ENCODE data around the gene INS. TPM values are rescaled to one million over a fixed set of nuclear protein-coding genes. Genes with fewer than 3 reads are reported as not detected.

Gene INS
- total RNA-seq, 1 experiment from 2014 or later = not detected

DNA sequence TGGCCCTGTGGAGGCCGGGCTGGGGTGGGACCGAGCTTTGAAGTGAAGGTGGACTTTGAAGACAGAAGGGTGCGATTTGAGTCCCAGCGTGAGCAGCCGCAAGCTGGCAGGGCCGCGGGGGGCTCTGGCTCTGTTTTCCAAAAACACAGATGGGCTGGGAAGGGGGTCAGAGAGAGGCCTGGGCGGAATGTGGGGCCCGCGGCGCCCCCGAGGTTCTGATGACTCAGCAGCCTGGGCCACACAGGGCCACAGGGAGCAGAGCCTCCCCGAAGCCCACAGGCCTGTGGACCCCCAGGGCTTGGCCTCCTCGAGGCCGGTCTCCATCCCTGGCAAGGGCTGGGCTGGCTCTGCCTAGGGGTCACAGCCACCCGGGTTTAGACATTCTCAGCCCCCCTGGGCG lies 6.1 kb downstream of the INS start:
- DNase-seq (ENCODE audit: low read depth) = no peak
- in situ Hi-C loops (cut with HindIII; ENCODE audit: low pct_unique_long_range_greater_than_20kb, low sequenced_read_pairs) = no loop called here

DNA sequence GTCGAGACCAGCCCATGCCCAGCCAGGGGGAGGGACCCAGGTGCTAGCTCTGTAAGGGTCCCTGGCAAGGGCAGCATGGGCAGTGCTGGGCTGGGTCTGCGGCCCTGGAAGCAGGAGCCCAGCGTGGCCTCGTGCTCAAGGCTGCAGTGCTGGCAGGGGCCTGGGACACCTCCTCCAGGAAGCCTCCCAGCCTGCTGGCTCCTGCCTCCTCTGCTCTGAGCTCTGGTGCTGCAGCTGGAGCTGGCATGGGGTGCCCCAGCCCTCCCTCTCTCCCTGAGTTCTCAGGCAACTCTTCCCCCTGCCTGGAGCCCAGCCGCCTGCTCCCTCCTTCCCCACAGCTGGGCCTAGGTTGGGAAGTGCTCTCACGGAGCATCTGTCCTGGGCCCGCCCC lies 6.8 kb downstream of the INS start:
- no peak for DNase-seq (ENCODE audit: low read depth)

DNA sequence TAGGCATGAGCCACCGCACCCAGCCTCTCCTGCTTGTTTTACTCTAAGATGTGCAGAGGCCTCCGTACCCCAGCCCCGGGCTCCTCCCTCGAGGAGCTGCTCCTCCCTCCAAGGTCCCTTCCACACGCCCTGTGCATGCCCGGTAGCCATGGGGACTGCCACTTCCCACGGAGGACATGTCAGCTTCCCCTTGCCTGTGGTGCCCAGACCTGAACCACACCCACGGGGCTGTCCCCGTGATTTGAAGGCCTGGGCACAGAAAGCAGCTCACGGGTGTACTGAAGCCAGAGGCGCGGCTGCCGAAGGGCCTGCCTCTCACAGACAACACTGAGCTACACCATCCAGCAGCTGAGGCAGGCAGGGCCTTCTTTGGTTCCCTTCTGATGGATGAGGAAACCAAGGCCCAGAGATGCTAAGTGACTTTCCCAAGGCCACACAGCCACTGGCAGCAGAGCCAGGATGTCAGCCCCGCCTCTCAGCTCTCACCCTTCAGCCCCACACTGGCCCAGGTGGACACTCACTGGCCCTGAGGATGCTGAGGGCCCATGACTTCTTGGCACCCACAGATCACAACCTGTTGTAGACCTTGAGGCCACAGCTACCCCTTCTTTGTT lies 7.3 kb downstream of the INS start:
- in situ Hi-C loops (cut with HindIII; ENCODE audit: low pct_unique_long_range_greater_than_20kb, low sequenced_read_pairs) = no loop called here
- DNase-seq (ENCODE audit: low read depth) = no peak

More for the DNA sequence above, 6.8 kb downstream of the INS start:
- in situ Hi-C loops (cut with HindIII; ENCODE audit: low pct_unique_long_range_greater_than_20kb, low sequenced_read_pairs) = no loop called here

DNA sequence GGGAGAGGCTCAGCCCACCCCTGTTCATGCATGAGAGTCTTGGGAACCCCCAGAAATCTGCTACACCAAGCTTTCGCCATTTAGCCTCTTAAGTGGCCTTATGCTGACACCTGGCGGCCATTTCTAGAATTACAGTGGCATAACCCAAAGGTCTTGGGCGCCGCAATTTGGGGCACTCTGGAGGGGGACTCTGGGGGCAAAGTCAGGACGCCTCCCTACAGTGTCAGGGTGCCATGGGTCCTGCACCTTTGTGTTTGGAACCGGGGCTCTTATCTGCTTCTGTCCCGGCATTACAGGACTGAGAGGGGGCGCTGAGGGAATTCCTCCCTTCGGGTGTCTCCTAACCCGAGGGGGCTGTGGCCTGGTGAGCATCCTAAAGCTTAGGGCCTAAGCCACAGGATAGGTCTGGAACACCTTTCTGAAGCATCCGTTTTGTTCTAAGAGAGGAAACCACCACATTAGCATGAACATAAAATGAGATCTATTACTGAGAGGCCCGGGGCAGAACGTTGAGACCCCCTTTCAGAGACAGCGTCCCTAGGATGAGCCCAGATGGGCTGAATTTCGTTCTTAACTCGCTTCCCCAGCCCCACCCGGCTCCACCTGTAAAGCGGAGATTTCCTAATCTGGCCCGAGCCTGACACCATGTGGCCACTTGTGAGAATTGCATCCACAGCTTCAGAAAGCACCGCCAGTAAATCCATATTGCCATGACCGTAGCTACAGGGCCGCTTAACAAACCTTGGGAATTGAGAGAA lies 9.3 kb downstream of the INS start:
- in situ Hi-C loops (cut with HindIII; ENCODE audit: low pct_unique_long_range_greater_than_20kb, low sequenced_read_pairs) = no loop called here
- peak; percentile 61 for DNase-seq (ENCODE audit: low read depth)

DNA sequence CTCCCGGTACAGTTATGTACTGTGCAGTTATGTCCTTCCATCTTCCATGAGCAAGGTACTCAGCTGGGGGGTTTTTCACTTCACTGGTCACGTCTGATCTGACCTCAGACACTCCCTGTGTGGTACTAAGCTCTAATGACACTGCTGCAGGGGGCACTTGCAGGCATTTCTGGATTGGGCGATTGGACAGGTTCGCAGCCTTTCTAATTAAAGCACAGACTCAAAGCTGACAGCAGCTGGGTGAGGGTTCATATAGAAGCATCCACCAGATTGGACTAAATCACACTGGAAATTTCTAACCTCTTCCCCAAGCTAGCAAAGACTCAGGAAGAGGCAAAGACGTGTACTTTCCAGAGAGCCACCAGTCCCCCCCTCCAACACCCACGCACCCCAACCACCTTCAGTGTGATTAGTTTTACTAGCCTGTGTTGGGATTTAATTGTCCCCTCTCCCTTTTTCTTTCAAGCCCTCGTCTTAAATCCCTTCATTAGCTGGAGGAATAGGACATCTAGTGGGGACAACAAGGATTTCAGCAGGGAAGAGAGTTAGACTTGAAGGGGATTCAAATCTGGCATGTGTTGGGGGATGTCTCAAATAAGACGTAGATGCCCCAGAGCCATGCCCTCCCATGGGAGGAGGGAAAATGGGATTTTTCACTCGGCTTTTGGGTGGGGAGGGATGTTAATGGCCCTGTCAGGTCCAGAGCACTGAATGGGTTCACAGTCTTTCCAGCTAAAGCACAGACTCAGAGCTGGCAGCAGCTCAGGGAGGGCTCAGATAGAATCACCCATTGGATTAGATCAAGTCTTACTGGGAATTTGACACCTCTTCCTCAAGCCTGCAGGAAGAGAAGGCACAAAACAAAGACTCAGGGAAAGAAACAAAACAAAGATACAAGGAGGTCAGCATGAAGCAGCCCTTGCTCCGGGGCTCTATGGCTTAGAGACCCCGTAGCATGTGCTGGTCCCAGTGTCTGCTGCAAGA lies 10.9 kb downstream of the INS start:
- DNase-seq (ENCODE audit: low read depth) = peak; percentile 47
- in situ Hi-C loops (cut with HindIII; ENCODE audit: low pct_unique_long_range_greater_than_20kb, low sequenced_read_pairs) = no loop called here

DNA sequence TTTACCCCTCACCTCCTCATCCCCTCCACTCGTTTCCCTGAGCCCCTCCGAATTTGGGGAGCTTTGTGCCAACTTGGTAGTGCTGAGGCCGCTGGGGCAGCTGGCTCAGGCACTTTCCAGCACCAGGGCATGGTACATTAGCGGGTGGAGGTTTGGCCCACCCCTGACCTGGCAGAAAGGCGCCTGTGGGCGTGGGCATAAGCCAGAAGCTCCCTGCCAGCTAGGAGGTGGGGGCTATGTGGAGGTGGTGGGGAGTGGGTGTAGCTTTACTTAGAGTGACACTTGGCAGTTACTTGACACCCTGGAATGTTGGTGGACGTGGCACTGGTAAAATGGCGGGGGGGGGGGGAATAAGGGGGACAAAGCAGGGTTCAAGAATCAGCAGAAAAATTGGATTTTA lies 11.5 kb downstream of the INS start:
- in situ Hi-C loops (cut with HindIII; ENCODE audit: low pct_unique_long_range_greater_than_20kb, low sequenced_read_pairs) = no loop called here
- no peak for DNase-seq (ENCODE audit: low read depth)

DNA sequence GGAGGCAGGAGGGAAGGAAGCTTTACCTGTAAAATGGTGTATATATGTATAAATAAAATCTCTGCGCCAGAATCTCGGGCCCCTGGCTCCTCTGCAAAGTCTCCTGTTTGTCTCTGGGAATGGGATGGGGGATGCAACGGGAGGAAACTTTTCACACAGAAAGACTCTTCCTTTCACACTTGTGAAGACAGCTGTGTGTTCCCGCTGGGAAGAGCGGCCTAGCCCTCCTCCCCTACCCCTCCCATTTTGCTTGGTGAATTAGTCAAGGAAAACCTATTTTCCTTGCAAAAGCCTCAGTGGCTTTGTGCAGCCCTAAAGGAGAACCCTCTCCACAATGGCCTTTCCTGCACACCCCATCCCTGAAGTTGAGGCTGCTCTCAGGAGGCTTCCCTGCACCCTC lies 12.4 kb downstream of the INS start:
- no peak for DNase-seq (ENCODE audit: low read depth)
- in situ Hi-C loops (cut with HindIII; ENCODE audit: low pct_unique_long_range_greater_than_20kb, low sequenced_read_pairs) = no loop called here

DNA sequence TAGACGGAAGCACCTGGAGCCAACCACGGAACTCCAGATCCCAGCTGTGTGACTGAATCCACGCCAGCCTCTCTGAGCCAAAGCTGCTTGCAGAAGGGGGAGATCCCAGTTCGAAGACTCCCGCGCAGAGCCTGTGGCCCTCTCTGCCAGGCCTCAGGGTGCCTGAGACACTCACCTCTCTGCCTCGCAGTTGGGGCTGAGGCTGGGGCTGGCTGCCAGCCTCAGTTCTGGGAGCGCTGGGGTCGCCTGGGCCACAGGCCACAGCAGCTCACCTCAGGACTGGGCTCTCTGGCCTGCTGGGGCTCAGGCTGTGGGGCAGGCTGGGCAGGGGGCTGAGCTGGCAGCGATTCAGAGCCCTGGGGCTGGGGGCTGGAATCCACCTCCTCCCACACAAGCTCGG lies 13.6 kb downstream of the INS start:
- in situ Hi-C loops (cut with HindIII; ENCODE audit: low pct_unique_long_range_greater_than_20kb, low sequenced_read_pairs) = no loop called here
- DNase-seq (ENCODE audit: low read depth) = no peak

DNA sequence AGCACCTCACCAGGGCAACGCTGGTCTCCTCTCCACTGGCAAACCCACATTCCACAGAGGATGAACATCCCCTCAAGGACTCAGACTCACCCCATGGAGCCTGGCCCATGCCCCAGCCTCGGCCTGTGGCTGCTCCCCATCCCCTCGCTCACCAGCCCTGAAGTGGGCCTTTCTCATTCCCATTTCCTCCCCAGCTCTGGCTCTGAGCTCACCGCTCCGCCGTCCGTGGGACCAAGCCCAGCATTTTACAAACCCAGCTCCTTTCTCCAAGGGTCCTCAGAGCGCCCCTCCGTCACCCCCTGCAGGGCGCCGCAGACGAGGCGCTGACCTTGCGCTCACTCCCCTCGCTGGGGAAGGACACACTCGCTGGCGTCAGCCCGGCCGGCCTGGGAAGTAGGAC lies 15.0 kb downstream of the INS start:
- no peak for DNase-seq (ENCODE audit: low read depth)
- in situ Hi-C loops (cut with HindIII; ENCODE audit: low pct_unique_long_range_greater_than_20kb, low sequenced_read_pairs) = no loop called here

DNA sequence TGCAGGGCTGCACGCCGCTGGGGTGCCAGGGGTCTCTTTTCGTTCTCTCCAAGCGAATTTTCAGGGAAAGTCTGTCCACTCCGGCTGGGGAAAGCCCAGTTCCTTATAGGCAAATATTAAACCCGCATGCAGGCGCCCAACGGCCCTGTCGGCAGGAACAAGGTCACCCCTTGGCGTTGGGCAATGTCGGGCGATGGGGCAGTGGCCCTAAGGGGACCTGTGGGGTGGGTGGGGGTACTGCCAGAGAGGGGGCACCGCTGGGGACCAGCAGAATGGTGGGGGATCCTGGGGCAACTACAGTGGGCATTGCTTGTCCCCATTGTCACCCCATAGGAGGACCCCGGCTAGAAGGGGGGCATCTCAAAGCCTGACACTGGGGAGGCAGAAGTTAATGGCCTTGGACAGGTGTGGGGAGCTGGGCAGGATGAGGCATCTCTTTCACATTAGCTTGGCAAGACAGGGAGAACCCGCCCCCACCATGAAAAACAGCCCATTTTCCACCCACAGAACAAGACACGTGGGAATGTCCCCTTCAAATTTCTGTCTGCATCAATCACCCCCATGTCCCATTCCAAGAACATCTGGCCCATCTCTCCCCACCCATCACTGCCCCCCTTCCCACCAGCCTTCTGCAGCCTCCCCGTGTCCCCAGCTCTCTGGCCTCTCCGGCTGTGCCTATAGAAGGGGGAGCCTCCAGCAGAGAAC lies 16.3 kb downstream of the INS start:
- DNase-seq (ENCODE audit: low read depth) = no peak
- in situ Hi-C loops (cut with HindIII; ENCODE audit: low pct_unique_long_range_greater_than_20kb, low sequenced_read_pairs) = no loop called here

DNA sequence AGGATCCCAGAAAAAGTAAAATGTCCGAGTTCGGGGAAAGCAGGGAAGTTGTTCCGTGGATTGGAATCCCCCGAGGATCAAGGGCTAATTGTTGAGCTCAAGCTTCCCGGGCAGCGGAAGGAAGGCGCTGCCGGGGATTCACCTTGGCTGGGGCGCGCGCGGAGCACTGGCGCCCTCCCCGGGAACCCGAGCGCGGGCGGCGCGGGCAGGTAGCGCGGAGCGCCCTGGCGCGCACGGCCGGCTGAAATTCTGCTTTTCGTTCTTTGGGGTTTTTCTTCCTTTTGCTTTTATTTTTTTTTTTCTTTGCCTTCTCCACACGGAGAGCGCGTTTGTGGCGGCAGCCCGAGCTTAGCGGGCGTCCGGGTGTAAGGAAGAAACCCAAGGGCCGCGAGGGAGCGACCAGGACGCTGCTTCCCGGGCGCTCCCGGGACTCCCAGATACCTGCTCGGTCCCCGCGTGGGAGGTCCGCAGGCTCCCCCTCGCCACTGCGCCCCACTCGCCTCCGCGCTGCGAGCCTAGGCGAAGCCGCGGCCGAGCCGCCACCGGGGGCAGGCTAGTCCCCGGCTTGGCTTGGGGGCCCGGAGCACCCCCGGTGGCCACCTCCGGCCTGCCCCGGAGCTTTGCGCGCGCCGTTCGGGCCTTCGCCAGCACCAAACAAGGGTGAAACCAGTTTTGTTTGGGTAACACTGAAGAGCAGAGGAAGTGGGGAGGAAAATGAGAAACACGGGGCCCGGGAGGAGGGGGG lies 17.0 kb downstream of the INS start:
- in situ Hi-C loops (cut with HindIII; ENCODE audit: low pct_unique_long_range_greater_than_20kb, low sequenced_read_pairs) = no loop called here
- peak; percentile 17 for DNase-seq (ENCODE audit: low read depth)

DNA sequence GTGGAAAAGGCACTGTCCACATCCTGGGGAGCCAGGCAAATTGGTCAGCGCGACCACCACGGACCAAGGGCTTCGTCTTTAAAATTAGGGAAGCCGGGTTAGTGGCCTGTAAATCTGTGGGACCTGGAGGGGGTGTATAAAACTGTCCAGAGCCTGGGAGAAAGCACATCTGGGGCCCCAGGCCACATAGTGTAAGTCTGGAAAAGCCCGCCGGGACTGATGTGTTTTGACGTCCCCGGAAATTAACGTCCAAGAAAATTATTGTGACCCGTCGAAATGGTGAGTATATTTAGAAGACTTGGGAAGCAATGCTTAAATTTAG lies 17.6 kb downstream of the INS start:
- in situ Hi-C loops (cut with HindIII; ENCODE audit: low pct_unique_long_range_greater_than_20kb, low sequenced_read_pairs) = no loop called here
- DNase-seq (ENCODE audit: low read depth) = no peak

DNA sequence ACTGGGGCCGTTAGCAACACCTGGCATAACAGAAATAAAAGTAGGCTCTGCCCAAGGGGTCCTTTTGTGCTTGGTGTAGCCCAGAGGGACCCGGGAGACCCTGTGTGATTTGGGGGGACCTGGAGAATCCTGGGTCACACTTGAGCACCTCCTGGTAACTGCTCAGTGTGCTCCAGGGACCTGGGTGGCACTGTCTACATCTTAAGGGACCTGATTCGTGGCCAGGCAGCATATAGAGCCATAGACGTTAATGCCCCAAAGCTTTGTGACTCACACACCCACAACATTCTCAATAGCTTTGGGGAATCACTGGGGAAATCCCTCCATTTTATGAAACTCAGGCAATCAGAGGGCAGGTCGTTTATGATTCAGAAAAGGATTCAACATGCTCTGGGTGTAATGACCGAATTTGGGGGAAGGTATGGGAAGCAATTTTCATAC lies 18.2 kb downstream of the INS start:
- DNase-seq (ENCODE audit: low read depth) = peak; percentile 39
- in situ Hi-C loops (cut with HindIII; ENCODE audit: low pct_unique_long_range_greater_than_20kb, low sequenced_read_pairs) = no loop called here

DNA sequence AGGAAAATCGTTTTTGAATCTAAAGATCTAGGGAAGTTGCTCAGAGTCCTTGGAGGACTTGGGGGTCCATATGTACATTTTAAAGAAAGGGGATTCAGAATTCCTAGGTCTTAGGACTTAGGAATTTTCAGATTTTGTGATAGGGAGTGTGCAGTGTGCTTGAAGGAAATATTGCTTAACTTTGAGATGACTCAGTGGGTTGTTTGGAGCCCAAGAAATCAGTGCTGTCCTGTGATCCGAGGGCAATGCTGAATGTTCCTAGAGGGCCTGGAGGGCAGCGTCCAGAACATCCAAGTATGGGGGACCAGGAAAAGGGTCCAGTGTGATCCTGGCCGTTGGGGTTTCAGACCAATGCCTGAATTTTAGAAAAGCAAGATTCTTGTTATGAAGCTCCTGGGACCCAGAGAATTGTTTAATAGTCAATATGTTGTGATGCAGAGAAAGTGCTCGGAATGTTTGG lies 18.7 kb downstream of the INS start:
- in situ Hi-C loops (cut with HindIII; ENCODE audit: low pct_unique_long_range_greater_than_20kb, low sequenced_read_pairs) = no loop called here
- no peak for DNase-seq (ENCODE audit: low read depth)

DNA sequence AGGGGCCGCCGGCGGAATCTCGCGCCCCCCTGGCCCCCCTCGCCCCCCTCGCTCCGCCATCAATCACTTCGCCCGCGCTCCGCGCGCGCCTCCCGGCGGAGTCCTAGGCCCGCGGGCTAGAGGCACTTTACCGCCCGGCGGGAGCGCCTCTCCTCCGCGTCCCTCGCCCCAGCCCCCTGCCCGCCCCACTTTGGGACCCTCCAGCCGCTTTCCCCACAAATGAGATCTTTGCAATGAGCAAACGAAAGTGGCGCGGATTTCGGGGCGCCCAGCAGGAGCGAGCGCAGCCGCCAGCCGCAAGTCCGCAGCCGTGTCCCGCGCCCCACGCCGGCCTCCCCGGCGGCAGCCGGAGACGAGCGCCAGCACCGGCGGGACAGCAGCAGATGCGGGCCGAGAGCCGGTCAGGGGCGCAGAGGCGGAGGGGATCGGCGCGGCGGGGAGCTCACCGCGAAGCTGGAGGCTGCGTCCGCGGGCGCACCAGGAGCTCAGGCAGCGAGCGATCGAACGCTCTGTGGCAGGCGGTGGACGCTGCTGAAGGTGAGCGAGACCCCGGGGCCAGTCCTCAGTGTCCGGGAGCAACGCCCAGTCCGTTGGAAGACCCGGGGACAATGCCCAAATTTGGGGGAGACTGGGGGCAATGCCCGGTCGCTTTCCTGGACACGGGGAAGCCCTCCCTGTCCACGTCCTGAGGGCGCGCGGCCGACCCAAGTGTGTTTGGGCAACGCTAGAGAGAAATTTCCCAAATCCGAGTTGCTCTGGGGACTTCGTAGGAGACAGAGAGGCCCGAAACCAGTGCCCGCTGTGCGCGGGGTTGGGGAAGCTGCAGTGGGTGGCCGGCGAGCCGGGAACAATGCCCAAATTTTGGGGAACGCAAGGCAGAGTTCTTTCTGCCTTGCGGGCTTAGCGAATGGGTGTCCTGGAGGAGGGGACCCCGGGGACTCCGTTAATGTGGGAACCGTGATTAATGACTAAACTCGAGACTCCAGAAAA lies 20.3 kb downstream of the INS start:
- no peak for DNase-seq (ENCODE audit: low read depth)
- in situ Hi-C loops (cut with HindIII; ENCODE audit: low pct_unique_long_range_greater_than_20kb, low sequenced_read_pairs) = no loop called here

DNA sequence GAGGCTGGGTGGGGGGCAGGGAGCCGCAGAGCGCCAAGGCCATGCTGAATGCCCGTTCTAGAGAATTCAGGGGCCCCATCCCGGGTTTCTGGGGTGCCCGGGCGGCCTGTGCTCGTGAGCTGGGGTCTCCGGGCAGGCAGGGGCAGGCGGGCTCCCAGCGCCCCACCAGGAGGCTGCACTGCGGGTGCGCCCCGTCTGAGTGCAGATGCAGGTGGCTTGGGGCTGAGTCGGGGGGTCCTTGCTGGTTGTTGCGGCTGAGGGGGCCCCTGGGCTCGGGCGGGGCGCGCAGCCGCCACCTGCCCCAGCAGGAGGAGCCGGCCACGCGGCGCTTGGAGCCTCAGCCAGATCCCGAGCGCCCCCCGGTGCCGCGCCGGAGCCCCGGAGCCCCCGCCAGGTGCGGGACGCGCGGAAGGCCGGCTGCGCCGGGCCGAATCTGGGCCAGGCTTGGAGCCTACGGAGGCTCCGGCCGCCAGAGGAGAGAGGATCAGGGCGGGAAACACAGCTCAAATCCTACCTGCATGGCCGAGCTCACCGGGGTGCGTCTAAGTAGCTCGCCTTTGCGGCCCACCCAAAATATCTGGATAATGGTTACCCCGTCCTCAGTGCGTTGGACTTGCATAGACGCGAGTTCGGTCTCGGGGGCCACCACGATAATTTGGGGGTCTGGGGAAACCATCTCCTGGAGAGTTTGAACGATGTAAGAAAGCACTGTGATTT lies 21.2 kb downstream of the INS start:
- in situ Hi-C loops (cut with HindIII; ENCODE audit: low pct_unique_long_range_greater_than_20kb, low sequenced_read_pairs) = no loop called here
- DNase-seq (ENCODE audit: low read depth) = no peak
